Immature natural killer cell (primary cell): ENCODE data around the gene RALGAPB. TPM values are rescaled to one million over a fixed set of nuclear protein-coding genes. Genes with fewer than 3 reads are reported as not detected.
A peak's percentile ranks its signal among the peaks of the same experiment; 100 is the strongest.
"Not testable (repeated sequence)": the region's sequence is repeated elsewhere in the genome, so short reads cannot be mapped to it uniquely, and the experiment has no call there.

Experiments used
- DNase-seq, 3 donors: peaks; one replicate each; pipeline ENCODE4 v3.0.0; 2022; ENCODE audit warnings: mixed read lengths in 1 of 3
- H3K27ac Mint-ChIP-seq, 6 donors: one replicate each; pipeline ENCODE4 v1.8.0; 2020; ENCODE audit warnings: mixed read lengths in 6 of 6, mild to moderate bottlenecking in 5 of 6, inconsistent platforms in 4 of 6, moderate library complexity in 3 of 6
- H3K27me3 Mint-ChIP-seq, 3 donors: one replicate each; pipeline ENCODE4 v1.8.0; 2020 to 2021; ENCODE audit warnings: low read depth in 3 of 3, mild to moderate bottlenecking in 3 of 3, mixed read lengths in 3 of 3, moderate library complexity in 3 of 3, inconsistent platforms in 1 of 3
- H3K36me3 Mint-ChIP-seq, 3 donors: one replicate each; pipeline ENCODE4 v1.8.0; 2020; ENCODE audit warnings: mixed read lengths in 3 of 3, inconsistent platforms in 2 of 3, mild to moderate bottlenecking in 2 of 3
- H3K4me1 Mint-ChIP-seq, 2 donors: one replicate each; pipeline ENCODE4 v1.8.0; 2020; ENCODE audit warnings: inconsistent platforms in 2 of 2, mild to moderate bottlenecking in 2 of 2, mixed read lengths in 2 of 2, moderate library complexity in 1 of 2
- H3K4me3 Mint-ChIP-seq, 5 donors: one replicate each; pipeline ENCODE4 v1.8.0; 2020; ENCODE audit warnings: mild to moderate bottlenecking in 5 of 5, mixed read lengths in 5 of 5, inconsistent platforms in 3 of 5, moderate library complexity in 3 of 5
- H3K9me3 Mint-ChIP-seq, 6 donors: one replicate each; pipeline ENCODE4 v1.8.0; 2020; ENCODE audit warnings: mild to moderate bottlenecking in 6 of 6, mixed read lengths in 6 of 6, inconsistent platforms in 4 of 6, moderate library complexity in 3 of 6
- polyA plus RNA-seq, 3 donors: library from polyadenylated mRNA; unstranded; fragments of 300-500 nt; fragmentation: Illumina TruSeq; gene quantifications; one replicate each; pipeline ENCODE4 v1.2.3, GENCODE V29; 2021

RALGAPB gene
- polyA plus RNA-seq, 3 donors from 2014 or later = 7.5 to 16.7 (median 14.7) TPM

DNA sequence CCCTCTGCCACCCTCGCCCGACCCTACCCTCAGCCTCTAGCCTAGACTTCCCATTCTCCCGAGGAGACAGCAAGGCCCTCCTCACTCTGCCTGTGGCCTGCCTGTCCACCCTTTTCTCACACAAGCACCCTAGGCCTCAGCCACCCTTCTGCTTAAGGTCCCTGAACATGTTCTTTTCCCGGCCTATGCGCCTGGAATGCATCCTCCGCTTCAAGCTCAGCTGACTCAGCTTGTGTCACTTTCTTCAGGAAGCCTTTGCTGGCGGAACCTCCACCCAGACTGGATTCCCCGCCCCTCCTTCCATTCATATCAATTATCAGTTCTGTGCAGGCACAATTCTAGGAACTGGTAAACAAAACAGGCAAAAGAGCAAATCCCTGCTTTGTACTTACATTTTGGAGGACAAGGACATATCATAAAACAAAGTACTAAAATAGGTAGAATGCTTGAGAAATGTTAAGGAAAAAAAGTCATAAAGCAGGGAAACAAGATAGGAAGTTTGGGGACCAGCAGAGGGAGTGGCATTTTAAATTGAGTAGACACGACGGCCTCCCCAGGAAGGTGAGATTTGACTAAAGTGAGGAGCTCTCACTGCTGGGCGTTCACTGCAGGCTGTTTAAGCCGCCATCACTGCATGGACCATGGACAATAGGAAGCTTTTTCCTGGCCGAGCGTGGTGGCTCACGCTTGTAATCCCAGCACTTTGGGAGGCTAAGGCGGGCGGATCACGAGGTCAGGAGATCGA is 19.6 kb upstream of the RALGAPB start:
- peak overlapping the region in 1 of 6 donors; percentile 24 for H3K27ac Mint-ChIP-seq
- H3K4me1 Mint-ChIP-seq = peaks cover 6% of the 10 kb centered on the region in 2 donors
- peaks cover 0 to 2% (median 0%) of the 10 kb centered on the region in 6 donors for H3K9me3 Mint-ChIP-seq
- DNase-seq = no peak
- H3K4me3 Mint-ChIP-seq = no peak overlapping the region
- peaks cover 10 to 24% (median 23%) of the 10 kb centered on the region in 3 donors for H3K36me3 Mint-ChIP-seq
- peaks cover 0 to 1% (median 1%) of the 10 kb centered on the region in 3 donors for H3K27me3 Mint-ChIP-seq

DNA sequence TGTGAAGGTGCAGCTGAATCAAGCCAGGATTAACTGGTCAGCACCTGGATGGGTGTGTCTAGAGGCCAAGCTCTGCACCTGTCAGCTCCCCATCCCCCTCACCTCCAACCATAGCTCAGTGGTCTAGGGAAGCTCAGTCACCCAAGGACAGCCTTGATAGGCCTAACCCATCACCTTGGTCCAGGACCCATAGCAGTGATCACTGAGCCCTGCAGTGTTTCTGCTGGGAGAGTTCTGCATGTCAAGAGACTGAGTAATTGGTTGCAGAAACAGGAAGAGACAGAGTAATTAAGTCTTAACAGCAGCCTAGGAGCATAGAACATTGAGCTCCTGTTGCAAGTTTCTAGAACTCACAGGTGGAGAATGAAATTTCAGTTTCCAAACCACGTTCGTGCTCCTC is 18.7 kb upstream of the RALGAPB start:
- Mint-ChIP-seq H3K27ac (no peak overlapping the region), H3K27me3 (peaks cover 0 to 1% (median 1%) of the 10 kb centered on the region in 3 donors), H3K36me3 (peaks cover 10 to 24% (median 23%) of the 10 kb centered on the region in 3 donors), H3K4me1 (no peaks in the 10 kb centered on the region), H3K4me3 (no peak overlapping the region), H3K9me3 (peaks cover 0 to 2% (median 0%) of the 10 kb centered on the region in 6 donors)
- no peak for DNase-seq

DNA sequence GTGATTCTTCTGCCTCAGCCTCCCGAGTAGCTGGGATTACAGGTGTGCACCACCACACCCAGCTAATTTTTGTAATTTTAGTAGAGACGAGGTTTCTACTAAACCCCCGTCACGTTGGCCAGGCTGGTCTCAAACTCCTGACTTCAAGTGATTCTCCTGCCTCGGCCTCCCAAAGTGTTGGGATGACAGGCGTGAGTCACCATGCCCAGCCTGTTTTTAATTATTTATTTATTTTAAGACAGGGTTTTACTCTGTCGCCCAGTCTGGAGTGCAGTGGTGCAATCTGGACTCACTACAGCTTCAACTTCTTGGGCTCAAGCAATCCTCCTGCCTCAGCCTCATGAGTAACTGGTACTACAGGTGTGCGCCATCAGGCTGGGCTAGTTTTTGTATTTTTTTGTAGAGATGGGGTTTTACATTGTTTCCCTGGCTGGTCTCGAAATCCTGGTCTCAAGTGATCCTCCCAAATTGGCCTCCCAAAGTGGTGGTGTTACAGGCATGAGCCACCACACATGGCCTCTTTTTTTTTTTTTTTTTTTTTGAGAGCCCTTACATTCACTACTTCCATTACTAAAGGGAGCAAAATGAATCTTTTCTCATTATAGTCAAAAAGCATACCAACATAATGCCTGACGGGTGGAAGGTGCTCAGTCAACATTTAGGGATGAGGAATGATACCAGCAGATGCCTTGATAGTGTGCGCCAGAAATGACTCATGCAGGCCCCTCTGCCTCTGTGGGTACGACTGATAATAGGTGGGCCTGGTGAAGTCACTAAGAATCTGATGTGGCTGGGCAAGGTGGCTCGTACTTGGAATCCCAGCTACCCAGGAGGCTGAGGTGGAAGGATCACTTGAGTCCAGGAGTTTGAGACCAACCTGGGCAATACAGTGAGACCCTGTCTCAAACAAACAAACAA is 17.8 kb upstream of the RALGAPB start:
- peaks cover 0 to 2% (median 0%) of the 10 kb centered on the region in 6 donors for H3K9me3 Mint-ChIP-seq
- H3K4me1 Mint-ChIP-seq = no peaks in the 10 kb centered on the region
- H3K4me3 Mint-ChIP-seq = no peak overlapping the region
- no peak for DNase-seq
- H3K27me3 Mint-ChIP-seq = peaks cover 0 to 1% (median 1%) of the 10 kb centered on the region in 3 donors
- no peak overlapping the region for H3K27ac Mint-ChIP-seq
- H3K36me3 Mint-ChIP-seq = peaks cover 10 to 19% (median 18%) of the 10 kb centered on the region in 3 donors

DNA sequence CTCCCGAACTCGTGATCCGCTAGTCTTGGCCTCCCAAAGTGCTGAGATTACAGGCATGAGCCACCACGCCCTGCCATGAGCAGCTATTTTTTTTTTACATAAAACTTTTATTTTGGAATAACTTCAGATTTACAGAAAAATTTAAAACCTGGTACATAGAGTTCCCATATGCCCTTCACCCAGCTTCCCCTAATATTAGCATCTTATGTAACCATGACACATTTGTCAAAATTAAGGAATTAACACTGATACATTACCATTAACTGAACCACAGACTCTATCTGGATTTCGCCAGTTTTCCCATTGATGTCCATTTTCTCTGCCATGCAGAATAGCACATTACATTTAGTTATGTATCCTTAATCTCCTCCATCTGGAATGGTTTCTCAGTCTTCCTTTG is 14.3 kb upstream of the RALGAPB start:
- Mint-ChIP-seq H3K4me3 (no peak overlapping the region), H3K4me1 (no peaks in the 10 kb centered on the region), H3K36me3 (peaks cover 0 to 3% (median 0%) of the 10 kb centered on the region in 3 donors), H3K27me3 (peaks cover 0 to 1% (median 0%) of the 10 kb centered on the region in 3 donors), H3K27ac (no peak overlapping the region), H3K9me3 (no peaks in the 10 kb centered on the region)
- DNase-seq = no peak

DNA sequence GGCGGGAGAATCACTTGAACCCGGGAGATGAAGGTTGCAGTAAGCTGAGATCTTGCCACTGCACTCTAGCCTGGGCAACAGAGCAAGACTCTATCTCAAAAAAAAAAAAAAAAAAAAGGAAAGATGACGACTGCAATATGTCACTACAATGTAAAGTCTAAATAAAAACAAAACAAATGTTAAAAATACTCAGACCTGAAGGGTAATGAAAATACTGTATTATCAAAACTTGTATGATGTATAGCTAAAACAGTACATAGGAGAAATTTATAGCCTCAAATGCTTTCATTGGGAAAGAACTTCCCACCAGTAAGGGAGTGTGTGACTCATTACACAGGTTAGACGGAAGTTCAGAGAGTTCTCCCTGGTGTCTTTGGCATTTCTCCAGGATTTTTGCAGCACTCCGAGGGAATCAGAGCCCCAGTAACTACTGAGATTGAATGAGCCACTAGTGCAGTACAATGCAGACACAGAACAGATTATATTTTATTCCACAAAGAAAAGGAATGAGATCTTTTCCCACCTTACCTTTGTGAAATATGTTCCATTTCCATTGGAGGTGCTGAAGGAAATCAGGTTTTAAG is 12.5 kb upstream of the RALGAPB start:
- peaks cover 0 to 1% (median 0%) of the 10 kb centered on the region in 3 donors for H3K27me3 Mint-ChIP-seq
- H3K27ac Mint-ChIP-seq = no peak overlapping the region
- no peak overlapping the region for H3K4me3 Mint-ChIP-seq
- peaks cover 0 to 3% (median 0%) of the 10 kb centered on the region in 3 donors for H3K36me3 Mint-ChIP-seq
- no peaks in the 10 kb centered on the region for H3K4me1 Mint-ChIP-seq
- no peak for DNase-seq
- no peaks in the 10 kb centered on the region for H3K9me3 Mint-ChIP-seq

DNA sequence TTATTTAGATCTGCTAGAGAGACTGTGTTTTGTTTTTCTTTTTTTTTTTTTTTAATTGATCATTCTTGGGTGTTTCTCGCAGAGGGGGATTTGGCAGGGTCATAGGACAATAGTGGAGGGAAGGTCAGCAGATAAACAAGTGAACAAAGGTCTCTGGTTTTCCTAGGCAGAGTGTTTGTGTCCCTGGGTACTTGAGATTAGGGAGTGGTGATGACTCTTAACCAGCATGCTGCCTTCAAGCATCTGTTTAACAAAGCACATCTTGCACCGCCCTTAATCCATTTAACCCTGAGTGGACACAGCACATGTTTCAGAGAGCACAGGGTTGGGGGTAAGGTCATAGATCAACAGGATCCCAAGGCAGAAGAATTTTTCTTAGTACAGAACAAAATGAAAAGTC is 12.0 kb upstream of the RALGAPB start:
- not testable (repeated sequence) for H3K27me3 Mint-ChIP-seq, H3K4me1 Mint-ChIP-seq, H3K27ac Mint-ChIP-seq, H3K4me3 Mint-ChIP-seq, H3K9me3 Mint-ChIP-seq, H3K36me3 Mint-ChIP-seq, DNase-seq

DNA sequence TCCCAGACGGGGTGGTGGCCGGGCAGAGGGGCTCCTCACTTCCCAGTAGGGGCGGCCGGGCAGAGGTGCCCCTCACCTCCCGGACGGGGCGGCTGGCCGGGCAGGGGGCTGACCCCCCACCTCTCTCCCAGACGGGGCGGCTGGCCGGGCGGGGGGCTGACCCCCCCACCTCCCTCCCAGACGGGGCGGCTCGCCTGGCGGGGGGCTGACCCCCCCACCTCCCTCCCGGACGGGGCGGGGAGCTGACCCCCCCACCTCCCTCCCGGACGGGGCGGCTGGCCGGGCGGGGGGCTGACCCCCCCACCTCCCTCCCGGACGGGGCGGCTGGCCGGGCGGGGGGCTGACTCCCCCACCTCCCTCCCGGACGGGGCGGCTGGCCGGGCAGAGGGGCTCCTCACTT is 11.5 kb upstream of the RALGAPB start:
- not testable (repeated sequence) for H3K4me1 Mint-ChIP-seq, H3K27me3 Mint-ChIP-seq, H3K4me3 Mint-ChIP-seq, H3K36me3 Mint-ChIP-seq, H3K27ac Mint-ChIP-seq, H3K9me3 Mint-ChIP-seq, DNase-seq

DNA sequence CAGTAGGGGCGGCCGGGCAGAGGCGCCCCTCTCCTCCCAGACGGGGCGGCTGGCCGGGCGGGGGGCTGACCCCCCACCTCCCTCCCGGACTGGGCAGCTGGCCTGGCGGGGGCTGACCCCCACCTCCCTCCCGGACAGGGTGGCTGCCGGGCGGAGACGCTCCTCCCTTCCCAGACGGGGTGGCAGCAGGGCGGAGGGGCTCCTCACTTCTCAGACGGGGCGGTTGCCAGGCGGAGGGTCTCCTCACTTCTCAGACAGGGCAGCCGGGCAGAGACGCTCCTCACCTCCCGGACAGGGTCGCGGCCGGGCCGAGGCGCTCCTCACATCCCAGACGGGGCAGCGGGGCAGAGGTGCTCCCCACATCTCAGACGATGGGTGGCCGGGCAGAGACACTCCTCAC is 11.1 kb upstream of the RALGAPB start:
- H3K27ac Mint-ChIP-seq, H3K27me3 Mint-ChIP-seq, H3K9me3 Mint-ChIP-seq, H3K4me3 Mint-ChIP-seq, DNase-seq, H3K36me3 Mint-ChIP-seq, H3K4me1 Mint-ChIP-seq: not testable (repeated sequence)

DNA sequence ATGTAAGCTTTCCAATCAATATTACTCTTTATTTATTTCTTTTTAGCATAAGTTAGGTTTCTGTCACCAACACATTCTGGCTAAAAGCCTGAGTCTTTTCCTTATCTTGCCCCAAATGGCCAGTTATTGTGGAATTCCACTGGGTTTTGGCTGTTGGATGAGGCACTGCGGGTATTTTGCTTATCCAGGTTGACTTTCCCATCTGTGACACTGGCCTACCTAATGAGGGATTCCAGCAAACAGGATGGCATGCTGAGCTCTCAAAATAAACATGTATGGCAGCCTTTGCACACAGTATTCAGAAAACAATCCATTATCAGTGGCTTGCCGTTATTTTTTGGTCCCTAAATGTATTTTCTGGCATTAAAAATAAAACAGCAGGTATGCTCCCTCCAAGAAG is 6.5 kb upstream of the RALGAPB start:
- Mint-ChIP-seq H3K4me3 (no peak overlapping the region), H3K27me3 (peaks cover 0 to 2% (median 0%) of the 10 kb centered on the region in 3 donors), H3K27ac (no peak overlapping the region), H3K36me3 (no peaks in the 10 kb centered on the region), H3K4me1 (no peaks in the 10 kb centered on the region), H3K9me3 (no peaks in the 10 kb centered on the region)
- DNase-seq = no peak

DNA sequence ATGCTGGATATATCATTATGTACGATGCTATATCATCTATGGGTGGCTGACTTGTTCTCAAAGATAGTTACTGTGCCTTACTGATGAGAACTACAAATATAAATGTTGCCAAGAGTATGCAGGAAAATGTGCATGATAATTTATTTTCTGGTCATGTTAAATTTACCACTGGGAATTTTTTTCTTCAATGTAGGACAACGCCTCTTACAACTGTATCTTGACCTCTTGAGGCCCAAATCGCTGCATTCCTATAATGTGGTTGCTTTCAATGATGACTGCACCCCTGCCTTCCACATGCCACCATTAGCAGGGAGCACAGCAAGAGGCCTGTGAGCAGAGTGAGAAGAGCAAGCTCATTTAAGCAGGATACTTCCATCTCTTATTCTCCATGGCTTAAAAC is 5.7 kb upstream of the RALGAPB start:
- Mint-ChIP-seq H3K27me3 (peaks cover 0 to 2% (median 0%) of the 10 kb centered on the region in 3 donors), H3K4me3 (no peak overlapping the region), H3K36me3 (no peaks in the 10 kb centered on the region), H3K4me1 (peaks cover 2 to 4% of the 10 kb centered on the region in 2 donors), H3K9me3 (no peaks in the 10 kb centered on the region), H3K27ac (no peak overlapping the region)
- no peak for DNase-seq

DNA sequence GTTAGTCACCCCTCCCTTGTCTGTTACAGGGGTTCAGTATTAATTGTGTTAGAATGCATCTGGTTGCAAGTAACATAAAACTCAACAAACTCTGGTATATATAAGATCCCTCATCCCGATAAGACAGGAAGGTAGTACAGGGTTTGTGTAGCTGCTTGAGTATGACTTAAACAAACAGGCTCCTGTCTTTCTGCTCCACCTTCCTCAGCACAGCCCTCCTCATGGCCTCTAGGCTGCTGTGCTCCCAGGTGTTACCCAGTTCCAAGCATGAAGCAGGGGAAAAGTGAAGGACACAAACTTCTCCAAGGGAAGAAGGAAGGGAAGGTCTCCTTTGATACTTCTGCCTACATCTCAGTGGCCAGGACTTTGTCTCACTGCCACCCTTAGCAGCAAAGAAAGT is 1.4 kb upstream of the RALGAPB start:
- H3K4me1 Mint-ChIP-seq = peaks cover 39 to 43% of the 10 kb centered on the region in 2 donors
- H3K27me3 Mint-ChIP-seq = peaks cover 0 to 8% (median 0%) of the 10 kb centered on the region in 3 donors
- no peaks in the 10 kb centered on the region for H3K36me3 Mint-ChIP-seq
- peak overlapping the region in 4 of 6 donors; percentile 31 to 93 (median 72) for H3K27ac Mint-ChIP-seq
- H3K9me3 Mint-ChIP-seq = no peaks in the 10 kb centered on the region
- DNase-seq = no peak
- H3K4me3 Mint-ChIP-seq = peak overlapping the region in 4 of 5 donors; percentile 24 to 93 (median 42)

DNA sequence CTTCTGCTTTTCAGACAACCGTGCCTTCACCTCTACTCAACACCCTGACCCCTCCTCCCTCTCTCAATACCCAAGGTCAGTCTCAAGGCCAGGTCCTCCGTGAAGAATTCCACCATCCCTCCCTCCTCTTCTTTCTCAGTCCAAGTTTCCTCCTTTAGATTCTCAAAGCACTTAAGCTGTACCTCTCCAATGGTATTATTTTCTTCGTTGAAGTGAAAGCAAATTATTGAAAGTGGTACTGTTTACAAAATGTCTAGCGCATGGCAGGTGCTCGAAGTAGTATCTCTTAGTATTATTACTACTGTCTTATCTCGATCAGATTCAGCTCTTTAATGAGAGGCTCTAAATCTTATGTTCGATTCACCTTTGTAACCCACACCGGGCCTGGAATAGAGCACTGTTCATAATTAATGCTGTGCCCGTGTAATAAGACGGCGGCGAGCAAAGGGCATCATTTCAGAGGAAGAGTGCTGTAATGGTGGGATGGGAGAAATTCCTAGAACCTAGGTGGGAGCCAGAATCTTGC is 593 bp upstream of the RALGAPB start:
- Mint-ChIP-seq H3K27ac (peak overlapping the region; percentile 85 to 96 (median 90)), H3K9me3 (no peaks in the 10 kb centered on the region), H3K36me3 (no peaks in the 10 kb centered on the region), H3K4me1 (peaks cover 46 to 51% of the 10 kb centered on the region in 2 donors), H3K4me3 (peak overlapping the region; percentile 90 to 93 (median 92)), H3K27me3 (peaks cover 0 to 8% (median 0%) of the 10 kb centered on the region in 3 donors)
- DNase-seq = no peak

DNA sequence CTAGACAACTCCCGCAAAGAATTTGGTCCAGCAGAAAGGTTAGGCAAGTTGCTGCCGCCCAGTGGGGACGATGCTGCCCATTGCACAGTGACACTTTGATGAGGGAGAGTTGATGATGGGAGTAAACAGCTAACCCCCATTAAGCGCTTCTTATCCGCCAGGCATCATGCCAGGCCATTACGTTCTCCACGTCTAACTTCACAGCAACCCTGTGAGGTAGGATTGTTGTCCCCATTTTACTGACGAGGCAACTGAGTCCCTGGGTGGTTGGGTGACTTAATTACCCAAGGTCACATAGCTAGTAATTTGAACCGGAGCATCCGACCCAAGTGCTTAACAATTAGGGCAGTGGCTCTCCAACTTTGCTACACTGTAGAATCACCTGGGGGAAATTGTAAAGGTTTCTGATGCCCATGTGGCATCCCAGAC is 738 bp downstream of the RALGAPB start:
- no peak for DNase-seq
- Mint-ChIP-seq H3K9me3 (no peaks in the 10 kb centered on the region), H3K4me1 (peaks cover 48 to 63% of the 10 kb centered on the region in 2 donors)

More for the DNA sequence above, 738 bp downstream of the RALGAPB start:
- Mint-ChIP-seq H3K27ac (peak overlapping the region; percentile 60 to 88 (median 84)), H3K27me3 (peaks cover 0 to 8% (median 0%) of the 10 kb centered on the region in 3 donors), H3K36me3 (no peaks in the 10 kb centered on the region), H3K4me3 (peak overlapping the region; percentile 77 to 93 (median 86))
